Esophagus muscularis mucosa (tissue), 3 donors: ENCODE data around the gene DACH2.

Source experiments
- CTCF ChIP-seq, 3 experiments: fragments of 200-600 bp in 2 of 3; fragments of 450-650 bp in 1 of 3; sonication (generic) in 2 of 3; IDR thresholded peaks; one replicate each; pipeline ENCODE4 v1.5.1; 2017 to 2019; ENCODE audit warnings: antibody characterized with exemption in 3 of 3, mild to moderate bottlenecking in 2 of 3, moderate library complexity in 1 of 3
- POLR2AphosphoS5 ChIP-seq, 2 donors: sonication (generic); formaldehyde crosslinking; IDR thresholded peaks; one replicate each; pipeline ENCODE4 v1.6.1; 2017; ENCODE audit warnings: antibody characterized with exemption in 2 of 2

DNA sequence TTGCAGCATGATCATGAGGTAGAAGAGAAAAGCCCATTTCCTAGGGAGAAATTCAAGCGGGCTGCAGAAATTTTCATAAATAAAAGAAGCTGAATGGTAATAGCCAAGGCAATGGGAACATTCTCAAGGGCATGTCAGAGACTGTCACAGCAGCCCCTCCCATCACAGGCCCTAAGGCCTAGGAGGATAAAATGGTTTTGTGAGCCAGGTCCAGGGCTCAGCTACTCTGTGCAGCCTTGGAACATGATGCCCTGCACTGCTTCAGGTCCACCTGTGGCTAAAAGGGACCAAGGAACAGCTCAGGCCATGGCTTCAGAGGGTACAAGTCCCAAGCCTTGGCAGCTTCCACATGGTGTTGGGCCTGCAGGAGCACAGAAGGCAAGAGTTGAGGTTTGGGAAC is 93.3 kb downstream of the DACH2 start:
- no peak for TF ChIP-seq POLR2AphosphoS5 (IDR thresholded peaks at IDR 0.05)
- TF ChIP-seq CTCF (IDR thresholded peaks at IDR 0.05), result no peak
